ENCODE results near the gene SMAD7. TPM values are rescaled to one million over a fixed set of nuclear protein-coding genes. Genes with fewer than 3 reads are reported as not detected.

SMAD7 gene
- total RNA-seq, 2 experiments from 2014 or later: 244 to 254 TPM

- peaks cover 13% of the 10 kb centered on the region for H3K4me1 Mint-ChIP-seq (ENCODE audit: low read depth)
- no peak for DNase-seq
- H3K36me3 Mint-ChIP-seq (ENCODE audit: low read depth): no peaks in the 10 kb centered on the region
- H3K27me3 Mint-ChIP-seq: no peaks in the 10 kb centered on the region
- Histone ChIP-seq H3K27ac (ENCODE audit: low read depth in 1 of 2, low read length in 2 of 2) (no peak overlapping the region), H3K9me3 (ENCODE audit: control insufficient read depth in 1 of 2, insufficient read depth in 1 of 2, low read length in 2 of 2) (peaks cover 6 to 18% of the 10 kb centered on the region in 2 experiments), H3K4me1 (ENCODE audit: insufficient read depth, low read length) (peaks cover 7% of the 10 kb centered on the region), H3K27me3 (ENCODE audit: control insufficient read depth in 1 of 2, insufficient read depth in 2 of 2, low read length in 2 of 2) (no peaks in the 10 kb centered on the region), H3K36me3 (ENCODE audit: insufficient read depth, low read length) (no peaks in the 10 kb centered on the region), H3K4me3 (ENCODE audit: low read length) (no peak overlapping the region)
- H3K9me3 Mint-ChIP-seq: peaks cover 6% of the 10 kb centered on the region
- ATAC-seq (ENCODE audit: poor library complexity): no peak
- TF ChIP-seq, protein P1, sequence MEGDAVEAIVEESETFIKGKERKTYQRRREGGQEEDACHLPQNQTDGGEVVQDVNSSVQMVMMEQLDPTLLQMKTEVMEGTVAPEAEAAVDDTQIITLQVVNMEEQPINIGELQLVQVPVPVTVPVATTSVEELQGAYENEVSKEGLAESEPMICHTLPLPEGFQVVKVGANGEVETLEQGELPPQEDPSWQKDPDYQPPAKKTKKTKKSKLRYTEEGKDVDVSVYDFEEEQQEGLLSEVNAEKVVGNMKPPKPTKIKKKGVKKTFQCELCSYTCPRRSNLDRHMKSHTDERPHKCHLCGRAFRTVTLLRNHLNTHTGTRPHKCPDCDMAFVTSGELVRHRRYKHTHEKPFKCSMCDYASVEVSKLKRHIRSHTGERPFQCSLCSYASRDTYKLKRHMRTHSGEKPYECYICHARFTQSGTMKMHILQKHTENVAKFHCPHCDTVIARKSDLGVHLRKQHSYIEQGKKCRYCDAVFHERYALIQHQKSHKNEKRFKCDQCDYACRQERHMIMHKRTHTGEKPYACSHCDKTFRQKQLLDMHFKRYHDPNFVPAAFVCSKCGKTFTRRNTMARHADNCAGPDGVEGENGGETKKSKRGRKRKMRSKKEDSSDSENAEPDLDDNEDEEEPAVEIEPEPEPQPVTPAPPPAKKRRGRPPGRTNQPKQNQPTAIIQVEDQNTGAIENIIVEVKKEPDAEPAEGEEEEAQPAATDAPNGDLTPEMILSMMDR (IDR thresholded peaks at IDR 0.05): no peak
- H3K4me3 Mint-ChIP-seq: no peak overlapping the region
- no peak overlapping the region for H3K27ac Mint-ChIP-seq
- intact Hi-C loops (cut with DNase I, micrococcal nuclease): no loop called here
- CTCF ChIA-PET: interaction anchor here (1.3 kb wide), 1 partner anchor 124 kb away, joined by 3 read pairs; no protein-coding TSS in a partner anchor
- POLR2A ChIA-PET: no interaction called here
Observed at GRCh38 chr18:48901145-48902022, 49.4 kb downstream of the SMAD7 start.

GRCh38 chr18:48900469-48900868 is 50.3 kb downstream of the SMAD7 start:
- Histone ChIP-seq H3K27ac (ENCODE audit: low read depth in 1 of 2, low read length in 2 of 2) (no peak overlapping the region), H3K4me3 (ENCODE audit: low read length) (no peak overlapping the region), H3K4me1 (ENCODE audit: insufficient read depth, low read length) (peaks cover 7% of the 10 kb centered on the region), H3K36me3 (ENCODE audit: insufficient read depth, low read length) (no peaks in the 10 kb centered on the region), H3K27me3 (ENCODE audit: control insufficient read depth in 1 of 2, insufficient read depth in 2 of 2, low read length in 2 of 2) (no peaks in the 10 kb centered on the region), H3K9me3 (ENCODE audit: control insufficient read depth in 1 of 2, insufficient read depth in 1 of 2, low read length in 2 of 2) (peaks cover 6 to 18% of the 10 kb centered on the region in 2 experiments)
- no peak overlapping the region for H3K4me3 Mint-ChIP-seq
- ChIA-PET CTCF (interaction anchor here (1.3 kb wide), 1 partner anchor 123 kb away, joined by 3 read pairs; no protein-coding TSS in a partner anchor), POLR2A (no interaction called here)
- H3K4me1 Mint-ChIP-seq (ENCODE audit: low read depth): peaks cover 13% of the 10 kb centered on the region
- no peaks in the 10 kb centered on the region for H3K36me3 Mint-ChIP-seq (ENCODE audit: low read depth)
- ATAC-seq (ENCODE audit: poor library complexity) (no peak), DNase-seq (no peak)
- H3K9me3 Mint-ChIP-seq: peaks cover 6% of the 10 kb centered on the region
- no peaks in the 10 kb centered on the region for H3K27me3 Mint-ChIP-seq
- H3K27ac Mint-ChIP-seq: no peak overlapping the region
- TF ChIP-seq, protein P1 (IDR thresholded peaks at IDR 0.05): no peak
- intact Hi-C loops (cut with DNase I, micrococcal nuclease): no loop called here

DNA sequence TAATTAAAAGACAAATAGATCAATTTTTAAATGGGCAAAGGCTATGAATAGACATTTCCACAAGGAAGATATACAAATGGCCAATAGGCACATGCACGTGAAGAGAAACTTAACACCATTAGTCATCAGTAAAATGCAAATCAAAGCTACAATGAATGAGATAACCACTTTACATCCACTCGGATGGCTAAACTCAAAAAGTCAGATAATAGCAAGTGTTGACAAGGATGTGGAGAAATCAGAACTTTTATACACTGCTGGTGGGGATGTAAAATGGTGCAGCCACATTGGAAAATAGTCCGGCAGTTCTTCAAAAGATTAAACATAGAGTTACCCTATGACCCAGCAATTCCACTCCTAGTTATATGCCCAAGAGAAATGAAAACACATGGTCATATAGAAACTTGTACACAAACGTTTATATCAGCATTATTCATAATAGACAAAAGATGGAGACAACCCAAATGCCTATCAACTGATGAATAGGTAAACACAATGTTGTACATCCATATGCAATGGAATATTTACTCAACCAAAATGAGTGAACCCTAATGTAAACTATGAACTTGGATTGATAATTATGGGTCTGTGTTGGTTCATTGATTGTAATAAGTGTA is 51.1 kb downstream of the SMAD7 start:
- CTCF ChIA-PET: no interaction called here
- POLR2A ChIA-PET: no interaction called here
- peaks cover 13% of the 10 kb centered on the region for H3K4me1 Mint-ChIP-seq (ENCODE audit: low read depth)
- Histone ChIP-seq H3K27ac (ENCODE audit: low read depth in 1 of 2, low read length in 2 of 2) (no peak overlapping the region), H3K4me1 (ENCODE audit: insufficient read depth, low read length) (peaks cover 7% of the 10 kb centered on the region), H3K36me3 (ENCODE audit: insufficient read depth, low read length) (no peaks in the 10 kb centered on the region), H3K9me3 (ENCODE audit: control insufficient read depth in 1 of 2, insufficient read depth in 1 of 2, low read length in 2 of 2) (peaks cover 1 to 12% of the 10 kb centered on the region in 2 experiments), H3K4me3 (ENCODE audit: low read length) (no peak overlapping the region), H3K27me3 (ENCODE audit: control insufficient read depth in 1 of 2, insufficient read depth in 2 of 2, low read length in 2 of 2) (no peaks in the 10 kb centered on the region)
- H3K36me3 Mint-ChIP-seq (ENCODE audit: low read depth): no peaks in the 10 kb centered on the region
- H3K27ac Mint-ChIP-seq: no peak overlapping the region
- ATAC-seq (ENCODE audit: poor library complexity) (no peak), DNase-seq (no peak)
- TF ChIP-seq, protein P1 (IDR thresholded peaks at IDR 0.05): no peak
- H3K4me3 Mint-ChIP-seq: no peak overlapping the region
- H3K9me3 Mint-ChIP-seq: peaks cover 3% of the 10 kb centered on the region
- intact Hi-C loops (cut with DNase I, micrococcal nuclease): loop anchor here in 1 of 2 experiments (5.0 kb wide), 1 partner anchor 42 kb away; no protein-coding TSS in a partner anchor
- no peaks in the 10 kb centered on the region for H3K27me3 Mint-ChIP-seq
